HG03064 (cell line): ENCODE measurements around the gene TOB1.

Experiments
- ATAC-seq: cut with Tn5 transposase; IDR thresholded peaks from one replicate; pipeline ENCODE4 v1.9.1; 2021; ENCODE audit warnings: low read depth; ENCODE audit not compliant: unreplicated experiment

The TOB1 gene

GRCh38 chr17:50833510-50834428 lies 32.4 kb downstream of the TOB1 start:
- ATAC-seq, result no peak

- no peak for ATAC-seq
Observed at GRCh38 chr17:50832864-50833381, 33.2 kb downstream of the TOB1 start.

- ATAC-seq, result no peak
Observed at GRCh38 chr17:50832267-50832863, 33.8 kb downstream of the TOB1 start.

GRCh38 chr17:50831471-50831928 lies 34.7 kb downstream of the TOB1 start:
- no peak for ATAC-seq

- no peak for ATAC-seq
Observed at GRCh38 chr17:50830994-50831393, 35.2 kb downstream of the TOB1 start.

GRCh38 chr17:50830352-50830751 lies 35.8 kb downstream of the TOB1 start:
- ATAC-seq, result no peak

GRCh38 chr17:50829332-50829731 lies 36.8 kb downstream of the TOB1 start:
- no peak for ATAC-seq

- ATAC-seq, result no peak
Observed at GRCh38 chr17:50828508-50829170, 37.5 kb downstream of the TOB1 start.

GRCh38 chr17:50825188-50825587 lies 41.0 kb downstream of the TOB1 start:
- no peak for ATAC-seq

GRCh38 chr17:50824429-50824828 lies 41.7 kb downstream of the TOB1 start:
- ATAC-seq, result no peak

- no peak for ATAC-seq
Observed at GRCh38 chr17:50822550-50822949, 43.6 kb downstream of the TOB1 start.

GRCh38 chr17:50820651-50821050 lies 45.5 kb downstream of the TOB1 start:
- no peak for ATAC-seq

- ATAC-seq, result no peak
Observed at GRCh38 chr17:50818921-50819657, 47.1 kb downstream of the TOB1 start.

GRCh38 chr17:50818261-50818660 lies 47.9 kb downstream of the TOB1 start:
- ATAC-seq, result no peak

- no peak for ATAC-seq
Observed at GRCh38 chr17:50817838-50818237, 48.3 kb downstream of the TOB1 start.

- ATAC-seq, result no peak
Observed at GRCh38 chr17:50816771-50817751, 49.1 kb downstream of the TOB1 start.

GRCh38 chr17:50816271-50816670 lies 49.9 kb downstream of the TOB1 start:
- ATAC-seq, result no peak

GRCh38 chr17:50815400-50815799 lies 50.8 kb downstream of the TOB1 start:
- ATAC-seq, result no peak

- ATAC-seq, result no peak
Observed at GRCh38 chr17:50813583-50813982, 52.6 kb downstream of the TOB1 start.
